RPMI8226 (cell line): ENCODE results near the gene ELAVL4.
"Not testable (repeated sequence)": the region's sequence is repeated elsewhere in the genome, so short reads cannot be mapped to it uniquely, and the experiment has no call there.

Experiments
- DNase-seq: peaks from one replicate; pipeline ENCODE4 v3.0.0-alpha.2; 2015

The ELAVL4 gene

DNA sequence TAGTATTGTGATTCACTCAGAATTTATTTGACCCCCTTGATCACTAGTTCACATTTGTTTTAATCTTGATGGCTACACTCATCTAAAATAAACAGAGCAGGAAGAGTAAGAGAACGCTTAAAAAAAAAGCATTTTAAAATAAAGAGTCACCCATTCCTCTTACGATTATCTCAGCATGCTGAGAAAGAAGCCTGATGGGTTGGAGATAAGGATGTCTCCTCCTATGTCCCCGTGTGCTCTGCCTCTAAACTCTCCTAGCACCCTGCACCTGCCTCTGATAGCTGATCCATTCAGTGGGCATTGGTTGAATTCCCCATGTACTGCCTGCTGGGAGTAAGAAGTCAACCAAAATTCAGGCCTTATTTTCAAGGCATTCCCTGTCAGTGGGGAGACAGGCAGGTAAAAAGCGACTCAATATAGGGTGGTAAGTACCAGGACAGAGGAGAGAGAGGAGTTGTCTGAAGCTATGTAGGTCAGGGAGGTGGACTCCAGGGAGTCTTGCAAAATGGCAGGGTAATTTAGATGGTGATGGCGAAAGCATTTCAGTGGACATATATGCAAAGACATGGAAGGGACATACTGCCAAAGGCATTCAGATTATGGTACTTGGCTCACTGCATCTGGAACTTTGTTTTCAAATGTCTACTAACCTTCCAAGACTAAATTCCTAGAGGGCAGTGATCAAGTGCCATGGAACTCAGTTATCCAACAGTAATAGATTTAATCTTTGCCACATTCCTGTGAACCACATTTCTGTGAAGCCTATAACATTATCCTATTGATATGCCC, 18.4 kb downstream of the ELAVL4 start:
- DNase-seq: no peak

DNA sequence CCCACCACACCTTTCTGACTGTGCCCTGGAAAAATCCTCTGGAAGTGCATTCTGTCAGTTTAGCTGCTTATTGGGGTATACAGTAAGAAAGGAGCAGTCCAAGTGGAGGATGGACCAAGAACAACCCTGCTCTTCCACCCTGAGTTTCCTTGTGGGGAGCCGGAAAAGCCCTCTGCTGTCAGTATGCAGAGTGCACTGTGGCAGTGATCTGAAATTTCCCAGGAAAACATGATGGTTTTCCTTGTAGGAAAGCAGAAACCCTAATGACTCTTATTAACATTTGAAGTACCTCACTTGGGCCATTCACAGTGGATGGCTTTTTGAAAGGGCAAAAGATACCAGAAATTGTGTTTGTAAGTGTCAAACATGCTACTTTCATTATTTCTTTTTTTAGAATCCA, 20.5 kb downstream of the ELAVL4 start:
- no peak for DNase-seq

DNA sequence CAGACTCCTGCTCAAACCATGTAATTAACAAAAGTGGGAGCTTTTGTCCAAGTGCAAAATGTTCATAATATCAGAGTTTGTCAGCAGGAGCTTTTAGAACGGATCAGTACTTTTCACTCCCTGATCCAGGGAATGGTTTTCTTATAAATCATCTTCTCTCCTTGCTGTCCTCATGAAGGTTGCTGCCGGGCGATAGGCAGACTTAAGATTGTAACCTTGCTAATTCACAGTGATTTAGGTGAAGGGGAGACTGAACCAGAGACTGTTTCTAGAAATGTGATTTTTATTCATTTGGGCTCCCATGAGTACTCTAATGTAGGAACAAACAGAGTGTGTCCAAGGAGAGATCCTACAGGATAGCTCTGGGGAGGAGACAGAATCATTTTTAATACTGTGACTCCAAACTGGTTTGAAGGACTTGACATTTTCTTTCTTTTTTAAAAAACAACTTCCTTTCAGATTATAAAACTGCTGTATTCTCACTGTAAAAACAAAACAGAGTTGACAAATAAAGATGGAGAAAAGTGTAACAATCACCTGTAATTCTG, 23.7 kb downstream of the ELAVL4 start:
- DNase-seq: no peak

DNA sequence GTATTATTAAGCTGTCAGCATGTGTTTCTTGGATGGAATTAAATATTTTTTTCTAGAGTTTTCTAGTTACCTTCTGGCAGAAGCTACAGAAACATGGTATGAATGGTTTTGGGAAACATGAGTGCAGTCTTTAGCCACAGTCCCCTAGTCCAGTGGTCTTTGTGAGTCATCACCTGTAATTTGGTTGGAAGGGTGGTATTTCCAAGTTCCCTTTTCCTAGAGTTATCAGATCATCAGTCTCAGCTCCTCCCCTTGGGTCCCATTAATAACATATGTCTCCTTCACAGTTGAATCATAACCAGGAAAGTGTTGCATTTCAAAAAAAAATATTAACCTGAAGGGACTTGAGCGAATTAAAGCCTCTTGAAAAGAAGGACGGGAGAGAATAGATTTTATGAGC, 27.0 kb downstream of the ELAVL4 start:
- DNase-seq: no peak

DNA sequence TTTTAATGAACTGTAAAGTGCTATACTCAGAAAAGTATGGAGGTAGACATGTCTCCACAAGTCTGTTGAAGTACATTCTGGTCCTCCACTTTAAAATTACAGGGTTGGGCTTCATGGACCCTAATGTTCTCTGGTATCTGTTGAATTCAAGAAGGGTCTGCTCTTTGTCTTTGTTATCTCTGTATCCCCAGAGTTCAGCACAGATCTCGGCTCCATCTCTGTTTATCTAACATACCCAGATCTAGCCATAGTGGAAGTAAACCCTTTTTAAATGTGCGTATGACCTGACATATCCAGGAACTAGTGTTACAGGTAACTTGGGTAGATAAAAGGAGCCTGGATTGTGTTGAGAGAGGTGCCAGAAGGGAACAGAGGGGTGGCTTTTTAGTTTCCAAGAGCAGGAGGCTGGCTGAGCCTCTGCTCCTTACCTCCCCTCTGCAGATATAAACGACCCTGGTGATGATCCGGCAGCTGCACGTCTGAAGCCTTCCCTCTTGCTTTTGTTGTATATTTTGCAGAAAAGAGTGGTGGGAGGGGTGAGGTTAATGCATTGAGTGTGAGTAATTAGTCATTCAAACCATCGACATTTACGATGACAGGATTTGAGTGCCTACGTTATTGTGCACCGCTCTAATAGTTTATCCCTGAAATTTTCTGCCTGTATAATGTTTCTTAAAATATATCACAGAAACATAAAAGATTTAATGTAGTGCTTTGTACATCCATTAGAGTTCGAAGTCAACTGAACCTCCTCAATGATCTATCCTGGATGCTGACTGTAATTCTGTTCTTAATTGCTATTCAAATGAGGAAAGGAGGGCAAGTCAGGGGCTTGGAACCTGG, 30.8 kb downstream of the ELAVL4 start:
- no peak for DNase-seq

DNA sequence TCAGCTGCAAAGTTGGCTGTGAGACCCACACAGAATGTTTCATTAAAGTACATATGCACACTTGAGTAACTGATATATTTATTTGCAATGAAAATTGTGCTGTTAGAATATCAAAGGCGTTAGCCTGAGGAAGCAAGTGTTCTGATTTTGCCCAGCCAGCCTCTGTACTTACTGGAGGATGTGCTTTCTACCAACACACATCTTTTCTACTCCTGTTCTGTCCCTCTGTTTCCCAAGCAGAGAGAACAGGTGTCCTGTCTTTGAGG, 31.4 kb downstream of the ELAVL4 start:
- DNase-seq: no peak

DNA sequence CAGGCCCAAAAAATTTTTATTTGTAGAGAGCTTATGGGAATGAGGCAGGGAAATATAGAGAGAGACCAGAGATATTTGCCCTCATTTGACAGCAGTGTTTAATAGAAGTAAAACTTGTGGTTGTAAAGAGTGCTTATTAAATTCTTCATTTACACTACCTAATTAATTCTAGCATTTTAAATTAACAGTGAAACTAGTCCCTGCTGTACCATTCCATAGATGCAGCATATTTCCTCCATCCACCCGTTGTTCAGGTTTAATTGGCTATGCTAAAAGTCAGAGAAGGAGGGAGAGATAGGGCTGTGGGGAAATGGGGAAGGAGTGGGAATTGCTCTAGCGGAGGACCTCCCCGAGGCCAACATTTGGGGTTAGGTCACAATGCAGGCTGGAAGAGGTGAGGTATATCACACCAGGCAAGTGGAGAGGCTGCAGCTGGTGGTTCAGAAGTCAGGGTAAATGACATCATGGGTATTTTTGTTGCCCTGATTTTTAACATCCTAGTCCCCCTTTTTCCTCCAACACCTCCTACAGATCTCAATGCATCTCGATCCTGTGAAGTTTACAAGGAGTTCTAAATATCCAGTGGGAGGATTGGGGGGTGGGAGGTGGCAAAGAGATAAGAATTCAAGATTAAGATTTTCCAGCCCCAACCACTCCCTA, 38.6 kb downstream of the ELAVL4 start:
- no peak for DNase-seq

DNA sequence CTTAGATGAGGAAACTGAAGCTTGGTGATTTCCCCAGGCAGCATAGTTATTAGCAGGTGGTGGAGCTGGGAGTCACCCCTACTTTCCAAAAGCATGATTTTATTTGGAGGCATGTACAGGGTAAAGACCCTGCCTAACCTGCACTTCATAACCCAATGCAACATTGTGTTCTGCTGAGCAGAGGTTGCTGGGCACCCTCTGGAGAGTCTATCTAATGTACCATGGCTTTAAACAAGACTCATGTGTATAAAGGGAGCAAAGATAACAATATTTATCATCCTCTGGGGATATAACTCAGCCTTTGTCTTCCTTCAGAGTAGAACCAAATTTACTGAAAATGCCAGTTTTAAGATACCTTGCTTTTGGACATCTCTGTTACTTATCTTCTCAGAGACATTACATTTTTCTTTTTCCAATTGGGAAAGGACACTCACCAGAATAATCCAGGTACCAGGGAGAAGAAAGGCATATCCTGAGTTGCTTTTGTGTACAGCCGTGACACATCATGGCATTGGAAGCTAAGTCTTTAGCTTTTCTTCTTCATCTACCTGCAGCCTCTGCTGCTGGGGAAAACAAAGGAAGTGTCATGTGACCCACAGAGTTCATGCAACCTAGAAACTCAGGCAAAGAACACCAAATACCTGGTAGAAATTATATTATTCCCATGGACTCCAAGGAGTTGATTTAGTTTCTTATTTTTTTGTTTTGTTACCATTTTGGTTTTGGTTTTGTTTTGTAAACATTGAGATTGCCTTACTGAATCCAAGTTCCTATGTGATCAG, 39.6 kb downstream of the ELAVL4 start:
- DNase-seq: no peak

DNA sequence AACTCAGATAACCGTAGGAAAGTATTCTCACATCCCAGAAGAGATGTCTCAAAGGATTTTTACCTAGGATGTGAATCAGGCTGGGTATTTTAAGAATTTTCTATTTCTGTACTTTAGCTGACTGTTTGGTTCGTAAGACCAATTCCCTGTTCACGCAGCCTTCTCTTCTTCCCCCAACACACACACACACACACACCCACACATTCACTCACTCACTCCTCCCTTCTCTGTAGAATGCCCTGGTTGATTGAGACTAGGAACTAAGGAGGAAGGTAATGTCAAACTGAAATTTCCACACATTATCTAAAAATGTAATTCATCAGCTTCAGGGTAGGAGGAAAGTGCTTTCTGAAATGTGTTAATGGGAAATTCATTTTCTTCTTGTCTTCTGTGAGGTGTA, 43.5 kb downstream of the ELAVL4 start:
- DNase-seq: no peak

DNA sequence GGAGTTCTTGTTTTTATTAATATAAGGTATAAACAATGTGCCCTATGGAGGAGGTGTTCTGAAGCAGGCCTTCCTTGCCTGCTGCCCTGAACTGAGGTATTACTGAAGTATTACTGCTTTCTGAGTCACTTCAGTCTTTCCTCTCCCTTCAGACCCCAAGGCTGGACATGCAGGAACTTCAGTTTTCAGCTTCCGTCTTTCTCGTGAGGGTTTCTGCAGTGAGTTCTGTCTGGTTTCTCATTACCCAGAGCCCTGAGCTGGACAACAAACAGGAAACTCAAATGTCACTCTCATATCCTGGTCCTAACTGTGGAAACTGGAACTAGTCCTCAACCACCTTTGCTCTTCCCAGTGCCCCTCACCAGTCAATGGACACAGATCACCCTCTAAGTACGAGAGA, 46.8 kb downstream of the ELAVL4 start:
- no peak for DNase-seq

DNA sequence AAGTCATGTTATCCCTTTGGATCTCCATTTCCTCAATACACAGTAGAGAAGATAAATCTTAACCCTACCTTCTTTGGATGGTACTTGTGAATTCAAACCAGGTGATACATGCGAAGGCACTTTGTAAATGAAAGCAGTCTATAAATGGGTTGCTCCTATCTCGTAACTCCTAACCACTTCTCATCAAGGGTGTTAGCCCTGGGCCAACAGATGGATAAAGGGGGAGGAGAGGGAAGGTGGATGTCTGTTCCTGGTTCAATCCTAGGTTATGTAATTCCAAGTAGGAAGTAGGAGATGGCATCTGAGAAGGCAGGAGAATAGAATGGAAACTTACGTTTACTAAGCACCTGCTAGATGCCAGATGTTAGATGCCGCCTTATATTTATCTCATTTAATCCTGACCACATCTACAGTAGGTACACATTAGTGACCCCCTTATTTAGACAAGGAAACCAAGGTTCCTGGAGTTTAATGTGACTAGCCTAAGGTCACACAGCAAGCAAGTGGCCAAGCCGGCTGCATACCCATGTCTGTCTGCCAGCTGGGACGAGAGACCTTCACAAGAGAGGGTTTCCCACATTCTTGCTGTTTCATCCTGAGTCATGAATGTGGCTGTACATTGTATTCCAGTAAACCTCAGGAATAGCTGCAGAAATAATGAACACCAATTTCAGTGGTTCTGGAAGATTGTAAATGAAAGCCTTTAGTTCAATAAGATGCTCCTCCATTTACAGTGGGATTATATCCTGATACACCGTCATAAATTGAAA, 47.7 kb downstream of the ELAVL4 start:
- no peak for DNase-seq

DNA sequence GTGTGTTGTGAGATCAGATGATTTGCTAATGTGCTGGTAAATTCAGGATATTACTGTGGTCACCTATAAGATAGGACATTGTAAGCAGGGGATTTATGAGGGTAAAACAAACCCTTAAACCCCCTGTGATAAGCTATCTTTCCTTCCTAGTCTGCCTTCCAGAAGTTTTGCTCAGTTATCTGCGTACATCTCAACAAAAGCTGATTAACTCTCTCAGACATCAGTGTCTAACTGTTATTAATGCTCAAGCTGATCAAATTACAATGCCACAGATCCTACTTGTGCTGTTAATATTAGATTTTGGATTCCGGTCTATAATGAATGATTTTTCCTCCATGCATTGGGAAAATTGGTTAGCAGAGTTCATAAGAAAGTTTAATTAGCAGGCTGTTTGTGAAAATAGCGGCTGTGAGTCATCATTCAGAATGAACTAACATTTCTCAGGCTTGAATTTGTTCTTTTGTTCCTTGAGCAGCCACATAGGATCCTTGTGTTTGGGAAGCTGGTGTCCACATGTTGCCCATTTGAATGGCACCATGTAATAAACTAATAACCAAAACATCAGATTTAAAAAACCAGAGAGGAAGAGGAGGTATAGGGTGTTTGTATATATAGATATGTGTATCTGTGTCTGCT, 48.7 kb downstream of the ELAVL4 start:
- no peak for DNase-seq

DNA sequence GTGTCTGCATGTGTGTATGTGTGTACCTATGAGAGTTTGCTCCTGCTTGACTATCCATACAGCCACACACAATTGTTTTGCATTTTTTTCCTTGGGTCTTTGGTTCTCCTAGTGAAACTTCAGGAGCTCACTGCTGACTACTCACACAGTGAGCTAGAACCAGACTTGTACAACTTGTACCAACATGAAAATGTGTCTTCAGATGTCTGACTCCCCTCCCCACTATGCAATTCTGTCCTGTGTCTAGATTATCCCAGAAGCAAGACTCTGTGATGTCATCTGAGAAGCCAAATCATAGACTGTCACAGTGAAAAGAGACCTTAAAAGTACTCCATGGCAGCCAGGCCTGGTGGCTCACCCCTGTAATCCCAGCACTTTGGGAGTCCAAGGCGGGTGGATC, 49.7 kb downstream of the ELAVL4 start:
- no peak for DNase-seq

DNA sequence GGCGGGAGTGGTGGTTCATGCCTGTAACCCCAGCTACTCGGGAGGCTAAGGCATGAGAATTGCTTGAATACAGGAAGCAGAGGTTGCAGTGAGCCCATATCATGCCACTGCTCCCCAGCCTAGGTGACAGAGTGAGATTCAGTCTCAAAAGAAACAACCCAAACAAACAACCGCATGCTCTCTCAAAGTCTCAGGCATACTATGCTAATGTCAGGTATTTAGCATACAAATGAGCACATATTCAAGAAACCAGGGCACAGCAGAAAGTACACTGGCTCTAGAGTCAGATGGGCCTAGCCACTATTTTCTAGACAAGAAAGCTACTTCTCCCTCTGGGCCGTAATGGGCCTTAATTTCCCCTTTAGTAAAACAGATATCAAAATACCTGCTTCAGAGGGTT, 55.0 kb downstream of the ELAVL4 start:
- DNase-seq: no peak

DNA sequence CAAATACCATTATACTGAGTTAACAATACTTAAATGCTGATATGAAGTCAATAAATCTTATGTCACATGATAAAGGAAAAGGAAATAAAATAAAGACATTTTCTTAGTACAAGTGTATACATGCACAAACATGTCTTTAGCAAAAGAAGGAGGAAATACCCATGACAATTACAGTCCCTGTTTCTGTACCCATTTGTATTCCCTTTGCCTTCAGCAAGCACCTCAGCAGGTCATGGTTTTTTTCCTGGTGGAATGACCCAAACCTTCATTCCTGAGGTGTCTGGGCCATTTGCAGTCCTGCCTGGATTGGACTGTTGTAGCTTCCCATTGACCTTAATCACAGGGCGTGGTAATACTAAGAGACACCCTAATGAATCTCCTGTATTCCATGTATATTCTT, 57.6 kb downstream of the ELAVL4 start:
- not testable (repeated sequence) for DNase-seq

DNA sequence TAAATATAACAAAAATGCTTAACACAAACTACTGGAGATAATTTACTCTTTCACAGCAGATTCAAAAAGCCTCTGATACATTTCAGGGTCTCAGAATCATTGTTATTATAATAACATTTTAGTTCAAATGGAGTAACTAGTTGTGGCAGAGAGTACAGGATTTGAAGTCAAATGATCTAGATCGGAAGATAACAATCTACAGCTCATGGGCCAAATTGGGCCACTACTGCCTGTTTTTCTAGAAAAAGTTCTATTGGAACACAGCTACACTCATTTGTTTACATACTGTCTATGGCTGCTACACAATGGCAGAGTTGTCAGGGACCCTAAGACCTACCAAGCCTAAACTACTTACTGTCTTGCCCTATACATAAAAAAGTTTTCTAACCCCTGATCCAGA, 63.6 kb downstream of the ELAVL4 start:
- no peak for DNase-seq

DNA sequence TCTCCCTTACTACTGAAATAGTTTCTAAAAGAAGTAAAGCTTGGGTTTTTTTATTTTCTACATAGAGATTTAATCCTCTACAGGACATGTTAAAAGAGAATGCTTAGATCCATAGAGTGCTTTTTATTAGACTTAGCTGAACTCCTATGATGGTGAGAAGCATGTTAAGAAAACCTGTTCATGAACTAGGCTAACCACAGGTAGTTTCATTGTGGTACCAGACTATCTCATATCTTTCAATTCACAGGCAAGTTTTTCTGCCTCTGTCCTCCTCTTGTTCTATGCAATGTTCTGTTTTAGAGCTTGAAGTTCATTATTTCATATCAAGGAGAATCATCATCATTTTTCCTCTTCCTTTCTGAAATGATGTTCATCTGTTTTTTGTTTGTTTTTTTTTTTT, 65.4 kb downstream of the ELAVL4 start:
- DNase-seq: no peak

DNA sequence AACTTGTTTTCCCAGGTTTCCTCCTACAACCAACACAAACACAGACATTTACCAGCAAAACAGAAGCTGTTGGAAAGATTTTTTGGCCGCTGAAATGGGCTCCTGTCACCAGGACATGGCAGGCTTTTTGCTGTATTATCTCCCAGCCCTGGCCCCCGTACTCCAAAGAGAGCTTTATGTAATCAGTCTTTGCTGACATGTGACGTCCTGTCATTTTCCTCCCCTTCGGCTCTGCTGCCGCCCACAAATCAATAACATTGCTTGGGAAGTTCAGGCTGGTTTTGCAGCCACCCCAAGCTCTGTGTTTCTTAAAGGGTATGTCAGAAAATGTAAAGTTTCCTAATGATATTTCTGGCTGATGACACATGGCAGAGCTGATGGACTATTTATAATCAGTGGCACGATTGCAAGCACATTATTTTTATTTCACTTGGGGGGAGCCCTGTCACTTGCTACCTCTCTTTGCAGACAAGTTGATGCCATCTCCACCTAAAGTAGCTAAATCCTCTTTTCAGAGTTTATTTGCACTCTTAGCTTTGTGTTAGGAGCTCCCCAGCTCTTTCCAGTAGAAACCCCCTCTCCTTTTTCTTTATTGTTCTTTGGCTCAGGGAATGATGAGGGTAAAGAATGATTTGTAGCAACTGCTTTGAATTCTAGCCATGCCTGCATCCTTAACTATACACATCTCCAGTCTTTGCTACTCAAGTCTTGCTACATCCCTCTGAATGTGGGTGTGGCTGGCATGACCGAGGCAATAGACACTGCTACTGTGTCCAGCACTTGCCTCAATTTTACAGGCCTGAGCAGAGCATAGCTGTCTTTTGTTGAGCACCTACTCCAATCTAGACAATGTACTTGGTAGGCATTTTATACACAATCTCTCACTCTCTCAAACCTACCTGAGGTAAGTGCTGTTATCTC, 67.3 kb downstream of the ELAVL4 start:
- no peak for DNase-seq

DNA sequence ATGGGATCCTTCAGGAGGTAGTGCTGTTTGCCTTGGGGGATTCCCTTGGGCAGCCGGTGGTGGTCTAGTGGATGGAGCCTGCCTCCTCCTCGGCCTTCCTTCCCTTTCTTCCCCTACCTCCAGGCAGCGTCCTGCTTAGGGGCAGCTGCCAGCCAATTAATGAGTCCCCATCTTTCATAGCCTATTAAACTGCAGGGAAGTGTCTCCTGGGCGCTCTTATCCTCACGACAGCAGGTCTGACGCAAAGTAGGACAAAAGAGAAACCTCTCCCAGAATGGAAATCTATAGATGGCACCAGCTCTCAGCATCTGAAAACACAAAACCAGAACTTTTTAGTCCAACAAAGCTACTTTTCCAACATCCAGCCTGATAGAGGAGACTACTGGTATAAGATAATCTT, 69.3 kb downstream of the ELAVL4 start:
- no peak for DNase-seq

DNA sequence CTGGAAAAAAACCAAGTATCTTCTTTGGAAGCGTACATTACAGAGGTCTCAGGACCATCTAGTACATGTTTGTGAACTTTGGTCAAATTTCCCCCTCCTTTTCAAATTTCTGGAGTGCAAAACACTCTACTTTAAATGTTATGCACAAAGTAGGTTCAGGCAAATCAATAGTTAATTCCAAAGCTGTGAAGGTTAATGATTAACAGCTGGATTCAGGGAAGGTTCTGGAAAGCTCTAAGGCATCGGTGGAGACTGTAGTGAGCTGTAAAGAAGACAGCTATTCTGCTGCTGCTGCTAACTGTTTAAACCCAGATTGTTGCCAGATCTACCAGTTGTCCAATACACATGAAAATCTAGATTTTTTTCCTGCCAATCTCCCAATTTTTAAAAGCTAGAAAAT, 70.9 kb downstream of the ELAVL4 start:
- DNase-seq: no peak

DNA sequence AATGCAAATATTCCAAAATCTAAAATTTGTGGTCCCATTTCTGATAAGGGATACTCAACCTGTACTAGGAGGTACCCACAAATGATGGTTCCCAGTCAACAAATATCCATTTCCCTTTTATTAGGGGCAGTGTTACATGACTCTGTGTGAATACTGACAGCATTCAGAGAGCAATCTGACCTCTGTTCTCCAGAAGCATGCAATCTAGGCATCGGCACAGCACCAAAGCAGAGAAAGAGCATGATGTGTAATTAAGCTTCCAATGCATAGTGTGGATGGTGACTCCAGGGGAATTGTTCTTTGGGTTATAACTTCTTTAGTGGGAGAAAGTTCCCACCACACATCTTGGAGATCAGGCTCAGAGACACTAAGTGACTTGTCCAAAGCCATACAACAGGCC, 71.6 kb downstream of the ELAVL4 start:
- no peak for DNase-seq
